ENCODE measurements around the gene NKAPD1.

- TF ChIP-seq E2F1 (CRISPR knock-in tag; IDR thresholded peaks at IDR 0.05) = no peak; the same call in 1 of the 2 replicates
- TF ChIP-seq GATAD2A (IDR thresholded peaks at IDR 0.05) = no peak
- no peak for TF ChIP-seq PHB2 (IDR thresholded peaks at IDR 0.05; ENCODE audit: low read depth)
- peak; percentile 86 for TF ChIP-seq GTF2E2 (tag; IDR thresholded peaks at IDR 0.05)
- TF ChIP-seq CTCF (IDR thresholded peaks at IDR 0.05 in 2 of 3, conservative IDR thresholded peaks at IDR 0.05 in 1 of 3; ENCODE audit: insufficient read depth in 2 of 3, low read depth in 1 of 3, low read length in 3 of 3) = no peak
- TF ChIP-seq EP300 (IDR thresholded peaks at IDR 0.05; ENCODE audit: low read length) = no peak; the same call in 1 of the 2 replicates
- TF ChIP-seq TRIM28 (IDR thresholded peaks at IDR 0.05) = peak; percentile 46
- no peak for TF ChIP-seq ZNF324 (CRISPR knock-in tag; IDR thresholded peaks at IDR 0.05)
- TF ChIP-seq TCFL5 (CRISPR knock-in tag; conservative IDR thresholded peaks at IDR 0.05) = no peak
- peak; percentile 28; the same call in 1 of the 2 replicates for TF ChIP-seq ZKSCAN1 (IDR thresholded peaks at IDR 0.05; ENCODE audit: low read depth, low read length)
These were observed 49.1 kb upstream of the NKAPD1 start, which contains the start of gene DLAT for GRCh38 chr11:112024773-112025678.
